HCT116 (cell line): ENCODE results near the gene RBM19.

Experiments used
- CTCF ChIP-seq, 3 experiments: fragments of 200-600 bp in 1 of 3; sonication (generic) in 1 of 3; IDR thresholded peaks in 2 of 3; conservative IDR thresholded peaks in 1 of 3; 2 replicates each; pipeline ENCODE4 v1.5.1; 2012 to 2017; ENCODE audit warnings: low read depth in 2 of 3, low read length in 2 of 3, antibody characterized with exemption in 1 of 3, borderline replicate concordance in 1 of 3, control low read depth in 1 of 3, mild to moderate bottlenecking in 1 of 3, mixed read lengths in 1 of 3, mixed run types in 1 of 3, moderate library complexity in 1 of 3; ENCODE audit not compliant: insufficient read depth in 1 of 3
- EZH2 ChIP-seq: fragments of 200-600 bp; sonication (generic); IDR thresholded peaks from 2 replicates; pipeline ENCODE4 v1.6.1; 2017; ENCODE audit warnings: antibody characterized with exemption, mixed run types
- FOSL1 ChIP-seq: IDR thresholded peaks from 2 replicates; pipeline ENCODE4 v1.6.1; 2012; ENCODE audit warnings: low read depth
- POLR2A ChIP-seq: IDR thresholded peaks from 2 replicates; pipeline ENCODE4 v1.7.0; 2011; ENCODE audit warnings: borderline replicate concordance; ENCODE audit not compliant: insufficient read depth, insufficient read length; ENCODE audit errors: extremely low read depth
- POLR2AphosphoS5 ChIP-seq: IDR thresholded peaks from 2 replicates; pipeline ENCODE4 v1.6.1; 2011; ENCODE audit warnings: mild to moderate bottlenecking, low read depth, low read length, moderate library complexity
- RAD21 ChIP-seq: IDR thresholded peaks from 2 replicates; pipeline ENCODE4 v1.6.1; 2012; ENCODE audit warnings: low read depth, mild to moderate bottlenecking
- REST ChIP-seq: IDR thresholded peaks from 2 replicates; pipeline ENCODE4 v1.6.1; 2012; ENCODE audit warnings: low read depth
- SIN3A ChIP-seq: IDR thresholded peaks from 2 replicates; pipeline ENCODE4 v1.6.1; 2012; ENCODE audit warnings: low read depth
- SRF ChIP-seq: IDR thresholded peaks from 2 replicates; pipeline ENCODE4 v1.6.1; 2012; ENCODE audit warnings: low read depth

GRCh38 chr12:113774526-113774925 lies 191.6 kb downstream of the RBM19 start:
- TF ChIP-seq SIN3A (no peak), POLR2A (no peak), CTCF (IDR thresholded peaks at IDR 0.05 in 2 of 3, conservative IDR thresholded peaks at IDR 0.05 in 1 of 3; ENCODE audit: borderline replicate concordance in 1 of 3, insufficient read depth in 1 of 3, low read depth in 2 of 3, low read length in 2 of 3) (no peak), RAD21 (no peak), REST (no peak), FOSL1 (no peak), POLR2AphosphoS5 (no peak), SRF (no peak), EZH2 (no peak)
